Parathyroid adenoma (tissue), 2 donors: Measurements from ENCODE around the gene MELTF.

Source experiments
- H2AFZ ChIP-seq: fragments of 300-600 bp; sonication (generic); one replicate; pipeline ENCODE4 v1.7.0; 2017; ENCODE audit warnings: antibody characterized with exemption, mild to moderate bottlenecking
- H3K27ac ChIP-seq: fragments of 300-600 bp; sonication (generic); one replicate; pipeline ENCODE4 v1.7.0; 2017
- H3K27me3 ChIP-seq: fragments of 300-600 bp; sonication (generic); one replicate; pipeline ENCODE4 v1.7.0; 2017; ENCODE audit warnings: low read length; ENCODE audit not compliant: control insufficient read depth, insufficient read depth
- H3K36me3 ChIP-seq: fragments of 300-600 bp; sonication (generic); one replicate; pipeline ENCODE4 v1.7.0; 2017; ENCODE audit warnings: low read length; ENCODE audit not compliant: control insufficient read depth, insufficient read depth
- H3K4me1 ChIP-seq: fragments of 300-600 bp; sonication (generic); one replicate; pipeline ENCODE4 v1.7.0; 2017; ENCODE audit warnings: control low read depth
- H3K4me2 ChIP-seq: fragments of 300-600 bp; sonication (generic); one replicate; pipeline ENCODE4 v1.7.0; 2017; ENCODE audit warnings: low read length
- H3K4me3 ChIP-seq: fragments of 300-600 bp; sonication (generic); one replicate; pipeline ENCODE4 v1.7.0; 2017; ENCODE audit warnings: low read depth, low read length
- H3K79me2 ChIP-seq: fragments of 300-600 bp; sonication (generic); one replicate; pipeline ENCODE4 v1.7.0; 2017; ENCODE audit warnings: control low read depth
- H3K9ac ChIP-seq: fragments of 300-600 bp; sonication (generic); one replicate; pipeline ENCODE4 v1.7.0; 2017; ENCODE audit warnings: mild to moderate bottlenecking
- H3K9me3 ChIP-seq: fragments of 300-600 bp; sonication (generic); one replicate; pipeline ENCODE4 v1.7.0; 2017; ENCODE audit warnings: low read length; ENCODE audit not compliant: control insufficient read depth
- CTCF ChIP-seq: fragments of 300-600 bp; sonication (generic); IDR thresholded peaks from one replicate; pipeline ENCODE4 v1.7.0; 2017; ENCODE audit warnings: antibody characterized with exemption, mild to moderate bottlenecking
- donor health status: primary hyperparathyroidism.

Gene MELTF

GRCh38 chr3:197023241-197023997, 6.2 kb downstream of the MELTF start:
- Histone ChIP-seq H3K4me3 (no peak overlapping the region), H3K27me3 (no peaks in the 10 kb centered on the region), H3K9ac (no peak overlapping the region), H3K79me2 (no peaks in the 10 kb centered on the region), H3K36me3 (no peaks in the 10 kb centered on the region), H3K27ac (no peak overlapping the region), H2AFZ (no peak overlapping the region), H3K4me1 (no peaks in the 10 kb centered on the region), H3K4me2 (no peak overlapping the region), H3K9me3 (no peaks in the 10 kb centered on the region)
- no peak for TF ChIP-seq CTCF

GRCh38 chr3:197022405-197023231, 7.0 kb downstream of the MELTF start:
- Histone ChIP-seq H3K27me3 (no peaks in the 10 kb centered on the region), H3K9ac (no peak overlapping the region), H3K79me2 (no peaks in the 10 kb centered on the region), H3K4me2 (no peak overlapping the region), H3K9me3 (no peaks in the 10 kb centered on the region), H3K36me3 (no peaks in the 10 kb centered on the region), H3K4me1 (no peaks in the 10 kb centered on the region), H3K4me3 (no peak overlapping the region), H3K27ac (no peak overlapping the region), H2AFZ (no peak overlapping the region)
- TF ChIP-seq CTCF, result no peak

GRCh38 chr3:197021729-197022404, 7.8 kb downstream of the MELTF start:
- Histone ChIP-seq H3K36me3 (no peaks in the 10 kb centered on the region), H3K9ac (no peak overlapping the region), H3K9me3 (no peaks in the 10 kb centered on the region), H3K4me2 (no peak overlapping the region), H3K4me1 (no peaks in the 10 kb centered on the region), H2AFZ (no peak overlapping the region), H3K27ac (no peak overlapping the region), H3K4me3 (no peak overlapping the region), H3K79me2 (no peaks in the 10 kb centered on the region), H3K27me3 (no peaks in the 10 kb centered on the region)
- no peak for TF ChIP-seq CTCF

- no peak for TF ChIP-seq CTCF
- Histone ChIP-seq H2AFZ (no peak overlapping the region), H3K27ac (no peak overlapping the region), H3K79me2 (no peaks in the 10 kb centered on the region), H3K9ac (no peak overlapping the region), H3K4me2 (no peak overlapping the region), H3K4me3 (no peak overlapping the region), H3K36me3 (no peaks in the 10 kb centered on the region), H3K27me3 (no peaks in the 10 kb centered on the region), H3K4me1 (no peaks in the 10 kb centered on the region), H3K9me3 (no peaks in the 10 kb centered on the region)
Measured at GRCh38 chr3:197021231-197021630, 8.4 kb downstream of the MELTF start.
